Caco-2 (cell line): ENCODE data around the gene GAS5. TPM values are rescaled to one million over a fixed set of nuclear protein-coding genes. Genes with fewer than 3 reads are reported as not detected.

Experiments used
- BruUV-seq: library from RNA; stranded (reverse); fragments of 400-500 nt; replicated peaks from 2 replicates; lab custom pipeline; 2021; lab: Mats Ljungman, UMichigan
- CTCF ChIA-PET: fragments of 300-600 bp; sonication (Branson Sonifier 250); formaldehyde crosslinking; loops from one replicate; lab custom pipeline; 2022; ENCODE audit warnings: antibody characterized with exemption; lab: Charles Lee
- POLR2A ChIA-PET: fragments of 300-600 bp; sonication (Branson Sonifier 250); formaldehyde crosslinking; loops from one replicate; lab custom pipeline; 2022; ENCODE audit warnings: antibody characterized with exemption; lab: Charles Lee
- DNase-seq, 2 experiments: peaks; one replicate each; pipeline versions ENCODE4 v3.0.0 to v3.0.0-alpha.2; 2020 to 2022
- H3K27me3 ChIP-seq: replicated peaks from 2 replicates; pipeline ENCODE4 v1.6.0; 2011; ENCODE audit warnings: low read length; ENCODE audit not compliant: control insufficient read depth, insufficient read depth
- H3K36me3 ChIP-seq: 2 replicates; pipeline ENCODE4 v1.5.1; 2011; ENCODE audit warnings: low read length; ENCODE audit not compliant: control insufficient read depth, insufficient read depth
- H3K4me1 ChIP-seq: fragments of 250-450 bp; sonication (Bioruptor Pico); 2 replicates; pipeline ENCODE4 v1.5.1; 2020; ENCODE audit warnings: mild to moderate bottlenecking
- H3K4me3 ChIP-seq: 2 replicates; pipeline ENCODE4 v1.5.1; 2011; ENCODE audit warnings: low read depth, mild to moderate bottlenecking, control low read depth, low read length
- H3K9me3 ChIP-seq: fragments of 250-450 bp; sonication (Bioruptor Pico); 2 replicates; pipeline ENCODE4 v1.5.1; 2020; ENCODE audit warnings: mild to moderate bottlenecking, moderate library complexity
- H3K27ac Mint-ChIP-seq: one replicate; pipeline ENCODE4 v1.8.0; 2022; ENCODE audit warnings: mixed read lengths; ENCODE audit not compliant: unreplicated experiment
- H3K27me3 Mint-ChIP-seq: one replicate; pipeline ENCODE4 v1.8.0; 2022; ENCODE audit warnings: mixed read lengths; ENCODE audit not compliant: insufficient read depth, unreplicated experiment
- H3K36me3 Mint-ChIP-seq: one replicate; pipeline ENCODE4 v1.8.0; 2022; ENCODE audit warnings: mild to moderate bottlenecking, mixed read lengths; ENCODE audit not compliant: insufficient read depth, unreplicated experiment
- H3K4me1 Mint-ChIP-seq: one replicate; pipeline ENCODE4 v1.8.0; 2022; ENCODE audit warnings: low read depth, mixed read lengths; ENCODE audit not compliant: unreplicated experiment
- H3K4me3 Mint-ChIP-seq: one replicate; pipeline ENCODE4 v1.8.0; 2022; ENCODE audit warnings: mild to moderate bottlenecking, moderate library complexity, mixed read lengths; ENCODE audit not compliant: unreplicated experiment
- H3K9me3 Mint-ChIP-seq: one replicate; pipeline ENCODE4 v1.8.0; 2022; ENCODE audit warnings: mixed read lengths; ENCODE audit not compliant: unreplicated experiment
- intact Hi-C: fragments of 100-400 bp; cut with micrococcal nuclease; formaldehyde crosslinking; loops from one replicate; pipeline ENCODE4 v1.10.0; 2022; ENCODE audit not compliant: unreplicated experiment
- total RNA-seq: library from RNA; stranded (reverse); gene quantifications from 2 replicates; pipeline ENCODE4 v1.2.3, GENCODE V29; 2022
- TF ChIP-seq, protein P1 (sequence below), 2 experiments: fragments of 200-600 bp in 1 of 2; IDR thresholded peaks; 1 replicate in 1 of 2; 2 replicates in 1 of 2; pipeline versions ENCODE4 v1.5.1 to v1.8.0; 2011 to 2022; ENCODE audit warnings: antibody characterized with exemption in 1 of 2, control low read depth in 1 of 2, inconsistent platforms in 1 of 2, low read depth in 1 of 2, low read length in 1 of 2, mild to moderate bottlenecking in 1 of 2, moderate library complexity in 1 of 2; ENCODE audit not compliant: insufficient read depth in 1 of 2, severe bottlenecking in 1 of 2, unreplicated experiment in 1 of 2

The GAS5 gene
- total RNA-seq, 1 experiment from 2014 or later: 641 TPM

DNA sequence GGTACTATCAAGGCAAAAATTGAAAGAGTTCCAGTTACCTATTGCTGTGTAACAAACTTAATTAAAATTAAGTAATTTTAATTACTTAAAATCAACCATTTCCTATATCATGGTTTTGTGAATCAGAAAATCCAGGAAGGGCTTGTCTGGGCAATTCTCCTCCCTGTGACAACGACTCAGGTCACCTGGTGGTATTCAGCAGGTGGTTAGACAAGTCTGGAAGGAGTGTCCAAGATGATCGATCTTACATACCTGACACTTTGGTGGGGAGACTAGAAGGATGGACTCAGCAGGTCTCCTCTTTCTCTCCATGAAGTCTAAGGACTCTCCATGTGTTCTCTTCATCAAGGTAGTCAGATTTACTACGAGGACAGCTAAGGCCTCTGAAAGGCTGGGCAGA, 26.4 kb upstream of the GAS5 start:
- no peaks in the 10 kb centered on the region for H3K9me3 ChIP-seq
- TF ChIP-seq, protein P1, sequence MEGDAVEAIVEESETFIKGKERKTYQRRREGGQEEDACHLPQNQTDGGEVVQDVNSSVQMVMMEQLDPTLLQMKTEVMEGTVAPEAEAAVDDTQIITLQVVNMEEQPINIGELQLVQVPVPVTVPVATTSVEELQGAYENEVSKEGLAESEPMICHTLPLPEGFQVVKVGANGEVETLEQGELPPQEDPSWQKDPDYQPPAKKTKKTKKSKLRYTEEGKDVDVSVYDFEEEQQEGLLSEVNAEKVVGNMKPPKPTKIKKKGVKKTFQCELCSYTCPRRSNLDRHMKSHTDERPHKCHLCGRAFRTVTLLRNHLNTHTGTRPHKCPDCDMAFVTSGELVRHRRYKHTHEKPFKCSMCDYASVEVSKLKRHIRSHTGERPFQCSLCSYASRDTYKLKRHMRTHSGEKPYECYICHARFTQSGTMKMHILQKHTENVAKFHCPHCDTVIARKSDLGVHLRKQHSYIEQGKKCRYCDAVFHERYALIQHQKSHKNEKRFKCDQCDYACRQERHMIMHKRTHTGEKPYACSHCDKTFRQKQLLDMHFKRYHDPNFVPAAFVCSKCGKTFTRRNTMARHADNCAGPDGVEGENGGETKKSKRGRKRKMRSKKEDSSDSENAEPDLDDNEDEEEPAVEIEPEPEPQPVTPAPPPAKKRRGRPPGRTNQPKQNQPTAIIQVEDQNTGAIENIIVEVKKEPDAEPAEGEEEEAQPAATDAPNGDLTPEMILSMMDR (IDR thresholded peaks at IDR 0.05; ENCODE audit: insufficient read depth in 1 of 2, low read depth in 1 of 2, low read length in 1 of 2, severe bottlenecking in 1 of 2, unreplicated experiment in 1 of 2): no peak
- no peak for DNase-seq
- H3K4me1 ChIP-seq: no peaks in the 10 kb centered on the region
- H3K27ac Mint-ChIP-seq: no peak overlapping the region
- H3K4me3 Mint-ChIP-seq: no peak overlapping the region
- no peaks in the 10 kb centered on the region for H3K27me3 ChIP-seq
- no peaks in the 10 kb centered on the region for H3K4me1 Mint-ChIP-seq
- H3K27me3 Mint-ChIP-seq: no peaks in the 10 kb centered on the region
- no peaks in the 10 kb centered on the region for H3K9me3 Mint-ChIP-seq
- CTCF ChIA-PET: no interaction called here
- H3K4me3 ChIP-seq: no peak overlapping the region
- BruUV-seq: no TSS peak
- POLR2A ChIA-PET: no interaction called here
- no peaks in the 10 kb centered on the region; the same call in 1 of the 2 replicates for H3K36me3 ChIP-seq
- intact Hi-C loops: no loop called here
- no peaks in the 10 kb centered on the region for H3K36me3 Mint-ChIP-seq

- intact Hi-C loops: no loop called here
- ChIA-PET POLR2A (no interaction called here), CTCF (no interaction called here)
- no peak for DNase-seq
- H3K4me1 Mint-ChIP-seq: no peaks in the 10 kb centered on the region
- TF ChIP-seq, protein P1 (IDR thresholded peaks at IDR 0.05; ENCODE audit: insufficient read depth in 1 of 2, low read depth in 1 of 2, low read length in 1 of 2, severe bottlenecking in 1 of 2, unreplicated experiment in 1 of 2): no peak
- no peak overlapping the region for H3K27ac Mint-ChIP-seq
- H3K4me3 Mint-ChIP-seq: no peak overlapping the region
- BruUV-seq: no TSS peak
- Histone ChIP-seq H3K36me3 (no peaks in the 10 kb centered on the region; the same call in 1 of the 2 replicates), H3K27me3 (no peaks in the 10 kb centered on the region), H3K4me3 (no peak overlapping the region), H3K4me1 (no peaks in the 10 kb centered on the region), H3K9me3 (no peaks in the 10 kb centered on the region)
- H3K27me3 Mint-ChIP-seq: no peaks in the 10 kb centered on the region
- no peaks in the 10 kb centered on the region for H3K36me3 Mint-ChIP-seq
- no peaks in the 10 kb centered on the region for H3K9me3 Mint-ChIP-seq
These were observed 25.8 kb upstream of the GAS5 start for GRCh38 chr1:173893611-173894010.

DNA sequence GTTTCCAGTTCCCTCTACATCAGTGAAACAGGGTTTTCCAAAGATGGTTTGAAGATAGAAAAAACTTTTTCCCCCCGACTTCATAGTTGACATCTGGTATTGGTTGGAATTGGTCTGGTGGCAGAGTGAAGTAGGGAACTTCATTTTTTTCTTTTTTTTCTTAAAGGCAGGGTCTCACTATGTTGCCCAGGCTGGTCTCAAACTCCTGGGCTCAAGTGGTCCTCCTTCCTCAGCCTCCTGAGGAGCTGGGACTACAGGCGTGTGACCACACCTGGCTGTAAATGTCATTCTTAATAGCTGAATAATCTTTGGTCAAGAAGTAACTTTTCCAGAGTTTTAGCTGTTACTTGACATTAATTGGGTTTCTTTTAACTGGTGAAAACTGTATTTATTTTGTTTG, 22.1 kb upstream of the GAS5 start:
- Histone ChIP-seq H3K9me3 (no peaks in the 10 kb centered on the region), H3K4me3 (no peak overlapping the region), H3K4me1 (peaks cover 5% of the 10 kb centered on the region; the same call in 1 of the 2 replicates), H3K36me3 (no peaks in the 10 kb centered on the region; the same call in none of the 2 replicates), H3K27me3 (no peaks in the 10 kb centered on the region)
- no peak overlapping the region for H3K27ac Mint-ChIP-seq
- H3K36me3 Mint-ChIP-seq: no peaks in the 10 kb centered on the region
- intact Hi-C loops: no loop called here
- ChIA-PET CTCF (no interaction called here), POLR2A (no interaction called here)
- H3K27me3 Mint-ChIP-seq: no peaks in the 10 kb centered on the region
- H3K4me1 Mint-ChIP-seq: peaks cover 8% of the 10 kb centered on the region
- TF ChIP-seq, protein P1 (IDR thresholded peaks at IDR 0.05; ENCODE audit: insufficient read depth in 1 of 2, low read depth in 1 of 2, low read length in 1 of 2, severe bottlenecking in 1 of 2, unreplicated experiment in 1 of 2): no peak
- BruUV-seq: no TSS peak
- no peaks in the 10 kb centered on the region for H3K9me3 Mint-ChIP-seq
- H3K4me3 Mint-ChIP-seq: no peak overlapping the region
- no peak for DNase-seq
